ENCODE results near the gene FGGY.

Gene FGGY

GRCh38 chr1:59751801-59752200 lies 454.9 kb downstream of the FGGY start:
- DNase-seq, result no peak

- no peak for DNase-seq
These were observed 455.9 kb downstream of the FGGY start for GRCh38 chr1:59752556-59753414.

GRCh38 chr1:59755069-59755685 lies 458.3 kb downstream of the FGGY start:
- DNase-seq, result no peak

GRCh38 chr1:59757197-59757747 lies 460.4 kb downstream of the FGGY start:
- no peak for DNase-seq

GRCh38 chr1:59759156-59759925 lies 462.4 kb downstream of the FGGY start:
- DNase-seq, result peak; percentile 64

- no peak for DNase-seq
These were observed 464.5 kb downstream of the FGGY start for GRCh38 chr1:59761443-59761842.

GRCh38 chr1:59763418-59763817 lies 466.5 kb downstream of the FGGY start:
- no peak for DNase-seq

- no peak for DNase-seq
These were observed 468.3 kb downstream of the FGGY start for GRCh38 chr1:59765011-59765730.

- no peak for DNase-seq
These were observed 469.4 kb downstream of the FGGY start for GRCh38 chr1:59766227-59766855.

GRCh38 chr1:59767119-59767518 lies 470.2 kb downstream of the FGGY start:
- no peak for DNase-seq

- no peak for DNase-seq
These were observed 472.2 kb downstream of the FGGY start for GRCh38 chr1:59768792-59769735.

GRCh38 chr1:59769736-59770095 lies 472.8 kb downstream of the FGGY start:
- no peak for DNase-seq

- no peak for DNase-seq
These were observed 474.5 kb downstream of the FGGY start for GRCh38 chr1:59771361-59771760.

GRCh38 chr1:59775480-59775879 lies 478.6 kb downstream of the FGGY start:
- DNase-seq, result no peak

- no peak for DNase-seq
These were observed 480.3 kb downstream of the FGGY start for GRCh38 chr1:59776960-59777852.

GRCh38 chr1:59779949-59780348 lies 483.1 kb downstream of the FGGY start:
- DNase-seq, result no peak

- DNase-seq, result no peak
These were observed 491.9 kb downstream of the FGGY start for GRCh38 chr1:59788825-59789224.

GRCh38 chr1:59798600-59798999 lies 501.7 kb downstream of the FGGY start:
- DNase-seq, result no peak

GRCh38 chr1:59803458-59804038 lies 506.7 kb downstream of the FGGY start:
- DNase-seq, result no peak

- no peak for DNase-seq
These were observed 507.4 kb downstream of the FGGY start for GRCh38 chr1:59804301-59804700.
